ENCODE measurements around the gene ADAP1. TPM values are rescaled to one million over a fixed set of nuclear protein-coding genes. Genes with fewer than 3 reads are reported as not detected.

ADAP1 gene
- total RNA-seq, 2 experiments from 2014 or later: 2.4 to 7.0 TPM

- ChIA-PET CTCF (ENCODE audit: unreplicated experiment) (no interaction called here), POLR2A (interaction anchor here (0.7 kb wide), 1 partner anchor 13 kb away, joined by 8 read pairs; no protein-coding TSS in a partner anchor)
- Histone ChIP-seq H3K4me3 (ENCODE audit: low read depth, low read length, poor library complexity, severe bottlenecking) (no peak overlapping the region), H3K4me1 (ENCODE audit: insufficient read depth, low read length, poor library complexity, severe bottlenecking) (peaks cover 8% of the 10 kb centered on the region), H2AFZ (ENCODE audit: low read length) (no peak overlapping the region), H3K36me3 (ENCODE audit: insufficient read depth, low read length) (no peaks in the 10 kb centered on the region), H3K27ac (ENCODE audit: low read depth, low read length, poor library complexity, severe bottlenecking) (no peak overlapping the region), H3K79me2 (ENCODE audit: insufficient read depth, low read depth, low read length) (no peaks in the 10 kb centered on the region), H3K9me3 (ENCODE audit: low read length) (peaks cover 2% of the 10 kb centered on the region; the same call in 1 of the 2 replicates), H3K9me2 (ENCODE audit: insufficient read depth, low read length) (no peaks in the 10 kb centered on the region), H3K4me2 (ENCODE audit: low read length) (no peak overlapping the region), H4K20me1 (ENCODE audit: insufficient read depth, low read length) (no peaks in the 10 kb centered on the region)
- no peak for TF ChIP-seq EZH2phosphoT487 (IDR thresholded peaks at IDR 0.05; ENCODE audit: borderline replicate concordance, low read depth, low read length)
- no peak for TF ChIP-seq CTCF (conservative IDR thresholded peaks at IDR 0.05; ENCODE audit: low read length)
- intact Hi-C loops (cut with micrococcal nuclease; ENCODE audit: unreplicated experiment): no loop called here
- DNase-seq (ENCODE audit: low spot score): no peak
- BruUV-seq (replicated peaks): no TSS peak
Measured at GRCh38 chr7:946256-946996, 8.1 kb downstream of the ADAP1 start.

GRCh38 chr7:945556-946255, 8.8 kb downstream of the ADAP1 start:
- no peak for TF ChIP-seq CTCF (conservative IDR thresholded peaks at IDR 0.05; ENCODE audit: low read length)
- TF ChIP-seq EZH2phosphoT487 (IDR thresholded peaks at IDR 0.05; ENCODE audit: borderline replicate concordance, low read depth, low read length): no peak
- Histone ChIP-seq H4K20me1 (ENCODE audit: insufficient read depth, low read length) (no peaks in the 10 kb centered on the region), H3K36me3 (ENCODE audit: insufficient read depth, low read length) (no peaks in the 10 kb centered on the region), H3K9me3 (ENCODE audit: low read length) (peaks cover 10% of the 10 kb centered on the region), H3K4me3 (ENCODE audit: low read depth, low read length, poor library complexity, severe bottlenecking) (no peak overlapping the region), H2AFZ (ENCODE audit: low read length) (no peak overlapping the region), H3K9me2 (ENCODE audit: insufficient read depth, low read length) (no peaks in the 10 kb centered on the region), H3K4me2 (ENCODE audit: low read length) (no peak overlapping the region), H3K79me2 (ENCODE audit: insufficient read depth, low read depth, low read length) (no peaks in the 10 kb centered on the region), H3K27ac (ENCODE audit: low read depth, low read length, poor library complexity, severe bottlenecking) (no peak overlapping the region), H3K4me1 (ENCODE audit: insufficient read depth, low read length, poor library complexity, severe bottlenecking) (peaks cover 8% of the 10 kb centered on the region)
- ChIA-PET POLR2A (no interaction called here), CTCF (ENCODE audit: unreplicated experiment) (no interaction called here)
- BruUV-seq (replicated peaks): no TSS peak
- no peak for DNase-seq (ENCODE audit: low spot score)
- intact Hi-C loops (cut with micrococcal nuclease; ENCODE audit: unreplicated experiment): no loop called here

GRCh38 chr7:945147-945555, 9.3 kb downstream of the ADAP1 start:
- intact Hi-C loops (cut with micrococcal nuclease; ENCODE audit: unreplicated experiment): no loop called here
- Histone ChIP-seq H2AFZ (ENCODE audit: low read length) (no peak overlapping the region), H3K79me2 (ENCODE audit: insufficient read depth, low read depth, low read length) (no peaks in the 10 kb centered on the region), H3K36me3 (ENCODE audit: insufficient read depth, low read length) (no peaks in the 10 kb centered on the region), H3K4me2 (ENCODE audit: low read length) (no peak overlapping the region), H4K20me1 (ENCODE audit: insufficient read depth, low read length) (no peaks in the 10 kb centered on the region), H3K9me2 (ENCODE audit: insufficient read depth, low read length) (no peaks in the 10 kb centered on the region), H3K4me3 (ENCODE audit: low read depth, low read length, poor library complexity, severe bottlenecking) (no peak overlapping the region), H3K9me3 (ENCODE audit: low read length) (peaks cover 15% of the 10 kb centered on the region), H3K4me1 (ENCODE audit: insufficient read depth, low read length, poor library complexity, severe bottlenecking) (peaks cover 8% of the 10 kb centered on the region), H3K27ac (ENCODE audit: low read depth, low read length, poor library complexity, severe bottlenecking) (no peak overlapping the region)
- BruUV-seq (replicated peaks): no TSS peak
- ChIA-PET CTCF (ENCODE audit: unreplicated experiment) (no interaction called here), POLR2A (no interaction called here)
- DNase-seq (ENCODE audit: low spot score): no peak
- TF ChIP-seq EZH2phosphoT487 (IDR thresholded peaks at IDR 0.05; ENCODE audit: borderline replicate concordance, low read depth, low read length): no peak
- no peak for TF ChIP-seq CTCF (conservative IDR thresholded peaks at IDR 0.05; ENCODE audit: low read length)

All from OCI-LY7 (cell line).